ENCODE data around the gene E2F2. TPM values are rescaled to one million over a fixed set of nuclear protein-coding genes. Genes with fewer than 3 reads are reported as not detected.

The E2F2 gene
- total RNA-seq, 4 donors from 2014 or later, result 0.40 TPM; not detected in 3

DNA sequence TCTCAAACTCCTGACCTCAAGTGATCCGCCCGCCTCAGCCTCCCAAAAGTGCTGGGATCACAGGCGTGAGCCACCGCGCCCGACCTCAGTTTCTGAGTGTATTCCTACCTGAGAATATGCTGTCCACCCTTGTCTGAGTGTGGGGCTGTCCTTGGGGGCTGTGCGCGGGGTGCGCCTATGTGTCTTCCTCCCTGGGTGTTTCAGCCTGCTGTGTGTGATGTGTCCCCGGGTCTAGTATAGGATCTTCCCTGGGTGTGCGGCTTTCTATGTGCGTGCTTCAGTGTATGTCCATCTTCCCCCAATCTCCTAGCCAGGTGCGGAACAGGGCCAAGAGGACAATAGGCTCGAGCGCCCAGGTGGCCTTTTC lies 36.6 kb upstream of the E2F2 start:
- ATAC-seq (no peak), DNase-seq (no peak)
- Histone ChIP-seq H3K4me1 (peaks cover 14 to 15% of the 10 kb centered on the region in 2 donors), H3K27ac (peak overlapping the region in 3 of 4 donors; percentile 66 to 78 (median 77)), H3K4me3 (peak overlapping the region; percentile 62 to 70 (median 67)), H3K9me3 (no peaks in the 10 kb centered on the region), H3K27me3 (no peaks in the 10 kb centered on the region), H3K36me3 (no peaks in the 10 kb centered on the region)
- intact Hi-C loops (cut with DNase I; ENCODE audit: low total_unique reads), result no loop called here
- TF ChIP-seq, protein P1, sequence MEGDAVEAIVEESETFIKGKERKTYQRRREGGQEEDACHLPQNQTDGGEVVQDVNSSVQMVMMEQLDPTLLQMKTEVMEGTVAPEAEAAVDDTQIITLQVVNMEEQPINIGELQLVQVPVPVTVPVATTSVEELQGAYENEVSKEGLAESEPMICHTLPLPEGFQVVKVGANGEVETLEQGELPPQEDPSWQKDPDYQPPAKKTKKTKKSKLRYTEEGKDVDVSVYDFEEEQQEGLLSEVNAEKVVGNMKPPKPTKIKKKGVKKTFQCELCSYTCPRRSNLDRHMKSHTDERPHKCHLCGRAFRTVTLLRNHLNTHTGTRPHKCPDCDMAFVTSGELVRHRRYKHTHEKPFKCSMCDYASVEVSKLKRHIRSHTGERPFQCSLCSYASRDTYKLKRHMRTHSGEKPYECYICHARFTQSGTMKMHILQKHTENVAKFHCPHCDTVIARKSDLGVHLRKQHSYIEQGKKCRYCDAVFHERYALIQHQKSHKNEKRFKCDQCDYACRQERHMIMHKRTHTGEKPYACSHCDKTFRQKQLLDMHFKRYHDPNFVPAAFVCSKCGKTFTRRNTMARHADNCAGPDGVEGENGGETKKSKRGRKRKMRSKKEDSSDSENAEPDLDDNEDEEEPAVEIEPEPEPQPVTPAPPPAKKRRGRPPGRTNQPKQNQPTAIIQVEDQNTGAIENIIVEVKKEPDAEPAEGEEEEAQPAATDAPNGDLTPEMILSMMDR (IDR thresholded peaks at IDR 0.05 in 4 of 5, conservative IDR thresholded peaks at IDR 0.05 in 1 of 5), result no peak
- TF ChIP-seq POLR2A (IDR thresholded peaks at IDR 0.05), result no peak
- in situ Hi-C loops (cut with MboI; ENCODE audit: low sequenced_read_pairs in 4 of 4), result no loop called here

DNA sequence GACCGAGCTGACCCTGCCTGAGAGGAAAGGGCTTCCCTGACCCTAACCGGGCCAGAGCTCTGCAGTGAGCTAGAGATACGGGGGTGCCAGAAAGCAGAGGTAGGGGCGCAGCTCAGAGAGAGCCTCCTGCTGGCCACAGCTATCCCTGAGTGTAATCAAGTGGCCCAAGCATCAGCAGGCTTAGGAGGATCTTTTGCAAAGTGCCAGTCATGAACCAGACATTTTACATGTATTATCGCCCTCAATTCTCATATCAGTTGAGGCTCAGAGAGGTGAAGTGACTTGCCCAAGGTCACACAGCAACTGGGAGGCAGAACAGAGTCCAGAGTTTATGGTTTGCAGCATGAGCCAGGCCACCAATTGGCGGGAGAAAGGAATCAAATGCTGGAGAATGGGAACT lies 35.3 kb upstream of the E2F2 start:
- no peak for TF ChIP-seq POLR2A (IDR thresholded peaks at IDR 0.05)
- TF ChIP-seq, protein P1 (IDR thresholded peaks at IDR 0.05 in 4 of 5, conservative IDR thresholded peaks at IDR 0.05 in 1 of 5), result no peak

DNA sequence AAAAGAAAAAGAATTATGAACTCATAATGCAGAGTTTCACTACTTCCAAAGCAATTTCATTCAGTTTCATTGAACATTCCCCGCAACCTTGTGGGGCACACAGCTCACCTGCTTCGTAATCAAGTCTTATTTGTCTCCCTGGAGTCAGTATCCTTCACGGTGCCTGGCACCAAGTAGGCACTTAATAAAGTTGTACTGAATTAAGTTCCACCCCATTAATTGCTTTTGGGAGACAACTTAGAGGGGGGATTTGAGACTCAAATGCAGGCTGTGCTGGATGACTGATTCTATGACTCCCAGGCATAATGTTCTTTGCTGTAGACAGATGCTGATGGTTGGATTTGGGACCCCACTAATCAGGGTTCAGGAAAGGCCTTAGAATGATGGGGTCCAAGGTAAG lies 34.7 kb upstream of the E2F2 start:
- TF ChIP-seq, protein P1 (IDR thresholded peaks at IDR 0.05 in 4 of 5, conservative IDR thresholded peaks at IDR 0.05 in 1 of 5), result no peak
- TF ChIP-seq POLR2A (IDR thresholded peaks at IDR 0.05), result no peak
- H3K36me3 ChIP-seq, result no peaks in the 10 kb centered on the region
- H3K27me3 ChIP-seq, result no peaks in the 10 kb centered on the region
- DNase-seq (no peak), ATAC-seq (no peak)
- no peaks in the 10 kb centered on the region for H3K9me3 ChIP-seq
- intact Hi-C loops (cut with DNase I; ENCODE audit: low total_unique reads), result no loop called here
- peak overlapping the region in 2 of 4 donors; percentile 7 to 90 for H3K27ac ChIP-seq
- H3K4me3 ChIP-seq, result no peak overlapping the region
- H3K4me1 ChIP-seq, result peaks cover 27 to 32% of the 10 kb centered on the region in 2 donors
- in situ Hi-C loops (cut with MboI; ENCODE audit: low sequenced_read_pairs in 4 of 4), result no loop called here

More for the DNA sequence above, 35.3 kb upstream of the E2F2 start:
- H3K4me3 ChIP-seq, result no peak overlapping the region
- in situ Hi-C loops (cut with MboI; ENCODE audit: low sequenced_read_pairs in 4 of 4) (no loop called here), intact Hi-C loops (cut with DNase I; ENCODE audit: low total_unique reads) (no loop called here)
- ATAC-seq (no peak), DNase-seq (no peak)
- H3K36me3 ChIP-seq, result no peaks in the 10 kb centered on the region
- H3K27ac ChIP-seq, result peak overlapping the region in 2 of 4 donors; percentile 7 to 38
- no peaks in the 10 kb centered on the region for H3K27me3 ChIP-seq
- H3K9me3 ChIP-seq, result no peaks in the 10 kb centered on the region
- H3K4me1 ChIP-seq, result peaks cover 24 to 27% of the 10 kb centered on the region in 2 donors

DNA sequence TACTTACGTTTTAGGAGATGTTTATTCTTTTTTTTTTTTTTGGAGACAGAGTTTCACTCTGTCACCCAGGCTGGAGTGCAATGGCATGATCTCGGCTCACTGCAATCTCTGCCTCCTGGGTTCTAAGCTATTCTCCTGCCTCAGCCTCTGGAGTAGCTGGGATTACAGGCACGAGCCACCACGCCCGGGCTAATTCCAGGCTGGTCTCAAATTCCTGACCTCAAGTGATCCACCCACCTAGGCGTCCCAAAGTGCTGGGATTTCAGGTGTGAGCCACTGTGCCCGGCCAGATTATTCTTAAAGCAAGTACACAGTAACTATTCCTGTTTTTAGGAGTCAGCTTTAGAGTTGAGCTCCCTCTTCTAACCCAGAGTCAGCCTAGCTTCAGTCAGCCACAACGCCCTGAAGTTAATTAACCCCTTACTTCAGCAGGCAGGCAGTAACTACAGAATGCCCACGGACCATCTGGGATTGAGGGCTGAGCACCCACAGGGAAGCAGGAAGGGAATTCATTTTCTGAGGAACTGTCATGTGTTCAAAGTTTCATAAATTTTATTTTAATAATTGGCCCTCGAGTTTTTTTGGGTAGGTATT lies 33.6 kb upstream of the E2F2 start:
- H3K9me3 ChIP-seq, result no peaks in the 10 kb centered on the region
- no peak for TF ChIP-seq POLR2A (IDR thresholded peaks at IDR 0.05)
- TF ChIP-seq, protein P1 (IDR thresholded peaks at IDR 0.05 in 4 of 5, conservative IDR thresholded peaks at IDR 0.05 in 1 of 5), result no peak
- no peaks in the 10 kb centered on the region for H3K36me3 ChIP-seq
- no peak overlapping the region for H3K4me3 ChIP-seq
- in situ Hi-C loops (cut with MboI; ENCODE audit: low sequenced_read_pairs in 4 of 4), result no loop called here
- no peaks in the 10 kb centered on the region for H3K27me3 ChIP-seq
- H3K27ac ChIP-seq, result peak overlapping the region; percentile 31 to 90 (median 64)
- DNase-seq (no peak), ATAC-seq (no peak)
- peaks cover 38 to 44% of the 10 kb centered on the region in 2 donors for H3K4me1 ChIP-seq
- intact Hi-C loops (cut with DNase I; ENCODE audit: low total_unique reads), result loop anchor here (5.0 kb wide), 1 partner anchor 128 kb away; the partner anchor contains the start of gene RPL11

Data from gastrocnemius medialis (tissue), 4 donors.